Activated naive CD8-positive, alpha-beta T cell treated with anti-CD3 and anti-CD28 coated beads, Interleukin-2, amount 10 ng/mL, durations not matched to agents 7 days and 5 days (primary cell): ENCODE measurements around the gene RAPGEF2. TPM values are rescaled to one million over a fixed set of nuclear protein-coding genes. Genes with fewer than 3 reads are reported as not detected.

Experiments
- ATAC-seq: fragments of 150-1000 bp; cut with Tn5 transposase; one replicate; pipeline ENCODE4 v1.10.0; 2021; ENCODE audit warnings: low read depth, moderate library complexity
- POLR2A ChIA-PET: fragments of 350-600 bp; sonication (Branson Sonifier 250); formaldehyde crosslinking; loops from one replicate; lab custom pipeline; 2021; ENCODE audit warnings: antibody characterized with exemption; lab: Charles Lee
- DNase-seq: peaks from one replicate; pipeline ENCODE4 v3.0.0; 2021
- H3K27ac Mint-ChIP-seq: one replicate; pipeline ENCODE4 v1.8.0; 2022; ENCODE audit warnings: mild to moderate bottlenecking, mixed read lengths
- H3K27me3 Mint-ChIP-seq: one replicate; pipeline ENCODE4 v1.8.0; 2022; ENCODE audit warnings: mild to moderate bottlenecking, moderate library complexity, mixed read lengths
- H3K36me3 Mint-ChIP-seq: one replicate; pipeline ENCODE4 v1.8.0; 2021; ENCODE audit warnings: mild to moderate bottlenecking, mixed read lengths
- H3K4me1 Mint-ChIP-seq: one replicate; pipeline ENCODE4 v1.8.0; 2021; ENCODE audit warnings: mixed read lengths
- H3K4me3 Mint-ChIP-seq: one replicate; pipeline ENCODE4 v1.8.0; 2022; ENCODE audit warnings: mild to moderate bottlenecking, moderate library complexity, mixed read lengths
- H3K9me3 Mint-ChIP-seq: one replicate; pipeline ENCODE4 v1.8.0; 2021; ENCODE audit warnings: mixed read lengths
- total RNA-seq, 2 experiments: library from RNA; stranded (reverse); gene quantifications; one replicate each; pipeline ENCODE4 v1.2.3, GENCODE V29; 2021

Gene RAPGEF2
- total RNA-seq, 2 experiments from 2014 or later: 23.2 to 24.1 TPM

DNA sequence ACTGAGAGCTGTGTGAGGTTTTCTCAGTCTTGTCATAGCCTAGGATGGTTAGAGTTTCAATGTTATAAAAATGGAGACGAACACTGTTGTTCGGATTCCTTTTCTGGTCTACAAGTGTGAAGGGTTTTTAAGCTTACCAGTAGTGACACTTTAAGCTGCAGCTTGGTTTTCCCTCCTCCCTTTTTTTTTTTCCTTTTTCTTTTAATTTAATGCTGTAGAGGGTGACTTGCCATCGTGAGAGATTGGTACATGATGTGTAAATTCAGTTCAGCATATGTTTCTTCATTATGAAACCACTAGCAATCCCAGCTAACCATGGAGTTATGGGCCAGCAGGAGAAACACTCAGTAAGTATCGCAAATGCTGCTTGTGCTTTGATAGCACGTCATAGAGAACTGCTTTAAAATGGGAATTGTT lies 165.0 kb downstream of the RAPGEF2 start:
- Mint-ChIP-seq H3K27me3 (no peaks in the 10 kb centered on the region), H3K9me3 (no peaks in the 10 kb centered on the region), H3K4me1 (peaks cover 2% of the 10 kb centered on the region), H3K36me3 (peaks cover 2% of the 10 kb centered on the region), H3K4me3 (no peak overlapping the region), H3K27ac (no peak overlapping the region)
- POLR2A ChIA-PET: interaction anchor here (0.6 kb wide), 1 partner anchor 78 kb away, joined by 3 read pairs; no protein-coding TSS in a partner anchor
- ATAC-seq: no peak
- no peak for DNase-seq

DNA sequence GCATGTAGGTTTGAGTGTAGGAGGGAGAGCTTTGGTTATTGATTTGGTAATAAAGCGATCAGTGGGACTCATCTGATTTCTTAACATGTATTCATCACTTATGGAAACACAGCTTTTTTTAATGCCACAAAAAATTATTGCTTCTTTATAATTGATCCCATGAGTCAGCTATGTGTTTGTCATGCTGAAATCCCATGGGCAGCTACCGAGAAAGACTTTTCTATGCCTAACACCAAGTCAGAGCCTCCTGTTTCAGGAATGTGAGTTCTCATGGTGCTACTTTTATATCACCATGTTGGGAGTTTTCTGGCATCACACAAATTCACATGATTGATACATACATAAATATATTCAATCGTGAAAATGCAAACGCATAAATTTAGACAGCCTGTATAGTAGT lies 165.7 kb downstream of the RAPGEF2 start:
- Mint-ChIP-seq H3K36me3 (peaks cover 2% of the 10 kb centered on the region), H3K27ac (no peak overlapping the region), H3K27me3 (no peaks in the 10 kb centered on the region), H3K9me3 (no peaks in the 10 kb centered on the region), H3K4me1 (peaks cover 2% of the 10 kb centered on the region), H3K4me3 (no peak overlapping the region)
- POLR2A ChIA-PET: interaction anchor here (0.6 kb wide), 1 partner anchor 77 kb away, joined by 3 read pairs; no protein-coding TSS in a partner anchor
- DNase-seq: no peak
- no peak for ATAC-seq

DNA sequence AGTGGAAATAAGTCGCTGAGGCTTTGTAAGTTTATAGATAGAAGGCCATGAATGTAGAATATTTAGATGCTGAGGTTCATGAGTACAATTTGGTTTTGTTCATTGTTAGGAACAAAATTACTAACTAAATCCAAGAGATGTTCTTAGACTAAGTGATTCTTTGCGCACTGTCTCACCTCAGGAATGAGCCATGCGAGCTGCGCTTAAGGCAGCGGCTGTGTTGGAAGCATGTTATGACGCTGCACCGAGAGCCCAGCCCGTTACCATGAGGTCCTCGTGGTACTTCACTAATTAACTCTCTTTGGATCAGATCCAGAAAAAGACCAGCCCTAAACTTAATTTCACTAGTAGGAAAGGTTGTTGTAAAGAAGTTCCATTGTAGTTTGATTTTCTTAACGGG lies 166.2 kb downstream of the RAPGEF2 start:
- POLR2A ChIA-PET: no interaction called here
- H3K27me3 Mint-ChIP-seq: no peaks in the 10 kb centered on the region
- no peaks in the 10 kb centered on the region for H3K9me3 Mint-ChIP-seq
- H3K4me1 Mint-ChIP-seq: peaks cover 2% of the 10 kb centered on the region
- no peak overlapping the region for H3K4me3 Mint-ChIP-seq
- H3K36me3 Mint-ChIP-seq: peaks cover 2% of the 10 kb centered on the region
- DNase-seq: no peak
- no peak overlapping the region for H3K27ac Mint-ChIP-seq
- no peak for ATAC-seq

DNA sequence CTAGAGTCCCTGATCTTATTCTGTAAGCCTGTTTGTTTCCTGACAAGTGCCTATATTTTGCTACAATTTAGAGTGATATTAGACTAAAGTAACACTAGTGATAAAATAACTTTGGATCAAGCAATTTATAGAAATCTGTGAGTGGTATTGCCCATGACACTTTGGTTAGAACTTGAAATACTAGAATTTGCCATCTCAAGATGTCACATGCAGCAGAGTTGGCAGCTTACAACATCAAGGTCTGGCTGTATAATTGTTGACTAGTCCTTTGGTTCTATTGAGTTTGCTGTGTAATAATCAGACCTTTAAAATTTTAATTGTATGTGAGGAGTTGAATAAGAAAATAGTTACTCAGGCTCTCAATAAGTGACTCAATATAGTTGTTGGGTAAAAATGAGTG lies 167.1 kb downstream of the RAPGEF2 start:
- POLR2A ChIA-PET: no interaction called here
- no peak for ATAC-seq

DNA sequence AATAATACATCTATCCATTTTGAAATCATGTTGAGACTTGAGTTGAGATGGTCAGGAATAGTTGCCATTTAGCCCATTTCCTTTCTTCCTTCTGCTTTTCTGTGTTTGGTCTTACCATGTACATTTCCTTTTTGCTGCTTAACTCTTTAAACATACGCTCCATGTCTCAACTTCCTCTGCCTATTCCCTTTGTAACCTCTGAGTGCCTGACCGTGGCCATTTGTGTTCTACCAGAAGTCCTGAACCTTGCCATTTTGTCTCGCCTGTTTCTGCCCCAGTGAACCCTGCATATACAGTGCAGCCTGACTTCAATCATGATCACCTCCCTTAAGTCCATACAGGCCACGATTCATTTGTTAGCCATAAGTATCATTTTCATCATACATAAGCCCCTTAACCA lies 169.0 kb downstream of the RAPGEF2 start:
- Mint-ChIP-seq H3K27me3 (no peaks in the 10 kb centered on the region), H3K9me3 (no peaks in the 10 kb centered on the region), H3K4me3 (no peak overlapping the region), H3K27ac (no peak overlapping the region), H3K4me1 (peaks cover 2% of the 10 kb centered on the region), H3K36me3 (peaks cover 2% of the 10 kb centered on the region)
- no peak for ATAC-seq
- POLR2A ChIA-PET: no interaction called here
- DNase-seq: no peak

More for the DNA sequence above, 167.1 kb downstream of the RAPGEF2 start:
- Mint-ChIP-seq H3K27me3 (no peaks in the 10 kb centered on the region), H3K36me3 (peaks cover 4% of the 10 kb centered on the region), H3K27ac (no peak overlapping the region), H3K4me3 (no peak overlapping the region), H3K4me1 (peaks cover 2% of the 10 kb centered on the region), H3K9me3 (no peaks in the 10 kb centered on the region)
- no peak for DNase-seq

DNA sequence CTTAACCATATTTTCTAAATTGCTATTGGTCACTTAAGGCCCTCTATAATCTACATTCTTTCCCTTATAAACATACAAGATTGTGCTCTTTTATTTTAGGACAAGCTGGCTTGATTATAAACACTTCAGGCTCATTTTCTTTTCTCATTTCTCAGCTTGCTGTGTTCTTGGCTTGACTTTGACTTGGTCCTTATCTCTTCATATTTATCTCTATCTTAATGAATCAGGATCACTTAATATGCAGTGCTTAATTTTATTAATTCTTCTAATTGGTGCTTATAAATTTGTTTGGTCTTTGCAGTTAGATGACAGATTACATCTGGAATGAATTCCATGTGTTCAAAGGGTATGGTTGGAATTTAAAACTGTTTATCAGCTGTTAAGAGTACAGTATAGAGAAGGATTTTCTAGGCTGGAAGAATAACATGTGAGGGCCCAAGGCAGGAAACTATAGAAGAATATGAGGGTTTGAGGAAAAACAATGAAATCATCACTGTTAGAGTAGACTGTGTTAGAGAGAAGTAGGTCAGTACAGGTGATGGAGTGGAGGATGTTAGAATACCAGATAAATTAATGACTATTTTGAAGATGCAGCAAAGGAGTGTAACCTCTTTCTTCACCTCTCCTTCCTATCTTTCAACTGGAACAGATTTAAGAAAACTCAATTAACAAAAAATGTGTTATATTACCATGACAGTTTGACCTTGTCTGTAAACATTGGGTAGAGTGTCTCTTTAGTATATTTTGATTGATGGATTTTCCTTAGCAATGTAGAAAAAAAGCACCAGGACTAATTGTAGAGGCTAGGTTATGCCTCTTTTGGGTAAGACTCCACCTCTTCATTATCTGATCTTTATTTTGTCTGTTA lies 169.6 kb downstream of the RAPGEF2 start:
- POLR2A ChIA-PET: no interaction called here
- DNase-seq: no peak
- H3K9me3 Mint-ChIP-seq: no peaks in the 10 kb centered on the region
- H3K4me1 Mint-ChIP-seq: peaks cover 2% of the 10 kb centered on the region
- peaks cover 2% of the 10 kb centered on the region for H3K36me3 Mint-ChIP-seq
- H3K27me3 Mint-ChIP-seq: no peaks in the 10 kb centered on the region
- H3K4me3 Mint-ChIP-seq: no peak overlapping the region
- ATAC-seq: no peak
- no peak overlapping the region for H3K27ac Mint-ChIP-seq

DNA sequence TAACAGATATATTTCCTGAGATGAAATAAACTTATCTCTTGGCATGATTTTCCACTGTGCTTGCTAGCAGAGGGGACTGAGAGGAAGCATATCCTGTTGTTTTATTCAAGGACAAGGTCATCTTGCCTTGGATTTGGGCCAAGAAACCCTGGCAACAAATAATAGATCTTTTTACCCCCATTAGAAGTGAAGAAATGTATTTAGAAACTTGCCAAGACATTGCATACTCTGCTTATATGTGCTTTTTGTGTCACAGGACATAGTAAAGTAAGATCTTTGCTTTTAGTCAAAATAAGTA lies 170.2 kb downstream of the RAPGEF2 start:
- Mint-ChIP-seq H3K27ac (no peak overlapping the region), H3K9me3 (no peaks in the 10 kb centered on the region), H3K27me3 (no peaks in the 10 kb centered on the region), H3K4me1 (peaks cover 2% of the 10 kb centered on the region), H3K36me3 (peaks cover 2% of the 10 kb centered on the region), H3K4me3 (no peak overlapping the region)
- POLR2A ChIA-PET: no interaction called here
- ATAC-seq: no peak
- DNase-seq: no peak

DNA sequence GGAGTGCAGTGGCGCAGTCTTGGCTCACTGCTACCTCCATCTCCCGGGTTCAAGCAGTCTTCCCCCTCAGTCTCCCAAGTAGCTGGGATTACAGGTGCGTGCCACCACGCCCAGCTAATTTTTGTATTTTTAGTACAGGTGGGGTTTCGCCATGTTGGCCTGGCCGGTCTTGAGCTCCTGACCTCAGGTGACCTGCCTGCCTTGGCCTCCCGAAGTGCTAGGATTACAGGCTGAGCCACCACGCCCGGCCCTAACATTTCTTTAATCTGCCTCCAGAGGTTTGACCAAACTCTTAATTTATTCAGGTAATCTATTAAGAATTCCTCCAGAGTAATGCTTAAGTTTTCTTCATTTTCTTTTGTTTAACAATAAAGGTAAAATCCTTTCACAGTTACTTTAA lies 171.0 kb downstream of the RAPGEF2 start:
- H3K9me3 Mint-ChIP-seq: no peaks in the 10 kb centered on the region
- H3K27ac Mint-ChIP-seq: no peak overlapping the region
- POLR2A ChIA-PET: no interaction called here
- ATAC-seq: no peak
- no peak overlapping the region for H3K4me3 Mint-ChIP-seq
- H3K27me3 Mint-ChIP-seq: no peaks in the 10 kb centered on the region
- H3K36me3 Mint-ChIP-seq: peaks cover 2% of the 10 kb centered on the region
- peaks cover 2% of the 10 kb centered on the region for H3K4me1 Mint-ChIP-seq
- no peak for DNase-seq

DNA sequence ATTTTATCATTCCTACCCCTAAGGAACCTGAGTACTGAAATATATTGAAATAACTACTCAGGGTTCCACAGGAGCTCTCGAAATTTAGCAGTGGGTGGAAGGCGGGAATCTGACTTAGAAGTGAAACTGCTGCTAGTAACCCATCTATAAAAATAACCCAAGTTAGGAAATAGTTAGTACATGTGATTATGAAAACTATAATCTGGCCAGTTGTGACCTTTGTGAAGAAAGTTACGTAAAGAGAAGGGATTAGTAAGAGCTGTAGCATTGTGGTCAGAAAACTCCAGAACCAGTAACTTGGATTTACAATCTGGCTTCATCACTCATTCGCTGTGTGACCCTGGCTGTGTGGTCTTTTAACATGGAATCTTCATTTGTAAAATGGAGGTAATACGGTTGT lies 175.5 kb downstream of the RAPGEF2 start:
- POLR2A ChIA-PET: no interaction called here
- no peaks in the 10 kb centered on the region for H3K4me1 Mint-ChIP-seq
- ATAC-seq: no peak
- no peak overlapping the region for H3K4me3 Mint-ChIP-seq
- no peak overlapping the region for H3K27ac Mint-ChIP-seq
- DNase-seq: no peak
- no peaks in the 10 kb centered on the region for H3K9me3 Mint-ChIP-seq
- H3K36me3 Mint-ChIP-seq: peaks cover 2% of the 10 kb centered on the region
- H3K27me3 Mint-ChIP-seq: no peaks in the 10 kb centered on the region

DNA sequence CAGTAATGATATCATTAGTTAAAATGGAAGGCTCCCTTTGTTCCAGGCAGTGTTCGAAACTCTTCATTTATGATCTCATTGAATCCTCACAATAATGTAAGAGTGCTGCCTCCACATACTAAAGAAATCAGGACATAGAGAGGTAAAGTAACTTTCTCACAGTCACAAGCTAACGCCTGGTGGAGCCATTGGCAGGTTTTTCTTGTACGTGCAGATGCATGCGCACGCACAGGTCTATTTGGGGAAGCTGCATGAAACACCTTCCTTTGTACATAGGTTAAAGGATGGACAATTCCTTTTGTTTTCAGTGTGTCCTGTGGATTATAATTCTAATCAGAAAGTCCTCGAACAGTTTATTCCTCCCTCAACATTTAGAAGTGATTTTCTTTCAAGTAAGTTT lies 176.2 kb downstream of the RAPGEF2 start:
- POLR2A ChIA-PET: no interaction called here
- Mint-ChIP-seq H3K4me1 (no peaks in the 10 kb centered on the region), H3K4me3 (no peak overlapping the region), H3K27ac (no peak overlapping the region), H3K9me3 (no peaks in the 10 kb centered on the region), H3K36me3 (peaks cover 2% of the 10 kb centered on the region), H3K27me3 (no peaks in the 10 kb centered on the region)
- ATAC-seq (no peak), DNase-seq (no peak)

DNA sequence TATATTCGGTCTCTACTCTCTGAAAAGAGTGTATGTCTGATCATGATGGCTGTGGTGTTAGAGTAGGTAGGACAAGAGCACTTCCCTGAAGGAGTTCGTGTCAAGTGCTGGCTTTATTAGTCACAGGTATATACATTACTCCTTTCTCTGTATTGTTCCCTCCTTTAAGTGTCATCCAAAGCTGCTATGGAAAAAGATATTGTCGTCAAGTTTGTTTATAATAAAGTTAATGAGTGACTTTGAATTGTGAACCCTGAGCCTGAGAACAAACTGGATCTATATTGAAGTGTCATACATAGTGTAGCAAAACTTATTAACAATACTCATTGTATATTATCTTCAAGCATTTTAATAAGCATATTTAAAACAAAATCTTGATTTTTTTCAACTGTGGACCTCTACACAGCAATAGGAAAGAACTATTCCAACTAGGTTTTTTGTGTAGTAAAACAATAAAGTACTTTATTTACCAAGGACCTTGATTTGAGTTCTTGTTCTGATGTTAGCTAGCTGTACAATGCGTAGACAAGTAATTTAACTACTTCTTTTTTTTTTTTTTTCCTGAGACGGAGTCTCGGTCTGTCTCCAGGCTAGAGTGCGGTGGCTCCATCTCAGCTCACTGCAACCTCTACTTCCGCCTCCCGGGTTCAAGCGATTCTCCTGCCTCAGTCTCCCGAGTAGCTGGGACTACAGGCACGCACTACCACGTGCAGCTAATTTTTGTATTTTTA lies 177.7 kb downstream of the RAPGEF2 start:
- Mint-ChIP-seq H3K27me3 (no peaks in the 10 kb centered on the region), H3K4me3 (no peak overlapping the region), H3K9me3 (no peaks in the 10 kb centered on the region), H3K27ac (no peak overlapping the region), H3K36me3 (no peaks in the 10 kb centered on the region), H3K4me1 (no peaks in the 10 kb centered on the region)
- POLR2A ChIA-PET: no interaction called here
- DNase-seq (no peak), ATAC-seq (no peak)

DNA sequence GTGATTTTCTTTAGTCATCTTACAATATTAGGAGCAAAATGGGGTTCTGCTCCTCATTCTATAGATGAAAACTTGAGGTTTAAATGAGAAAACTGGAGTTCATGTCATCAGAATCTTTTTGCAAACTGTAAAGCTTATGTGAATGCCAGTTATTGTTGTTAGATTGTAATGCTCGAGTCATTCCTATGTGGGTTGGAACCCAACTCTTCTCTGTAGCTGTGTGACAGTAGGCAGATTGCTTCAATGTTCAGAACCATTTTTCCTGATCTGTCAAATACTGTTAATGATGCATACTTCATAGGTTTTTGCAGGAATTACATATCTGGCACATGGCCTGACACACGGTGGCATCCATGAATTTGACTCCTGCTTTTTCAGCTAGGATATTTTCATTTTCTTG lies 178.9 kb downstream of the RAPGEF2 start:
- H3K36me3 Mint-ChIP-seq: peaks cover 3% of the 10 kb centered on the region
- H3K27me3 Mint-ChIP-seq: no peaks in the 10 kb centered on the region
- no peak overlapping the region for H3K4me3 Mint-ChIP-seq
- H3K27ac Mint-ChIP-seq: no peak overlapping the region
- H3K4me1 Mint-ChIP-seq: no peaks in the 10 kb centered on the region
- DNase-seq (no peak), ATAC-seq (no peak)
- no peaks in the 10 kb centered on the region for H3K9me3 Mint-ChIP-seq
- POLR2A ChIA-PET: no interaction called here

DNA sequence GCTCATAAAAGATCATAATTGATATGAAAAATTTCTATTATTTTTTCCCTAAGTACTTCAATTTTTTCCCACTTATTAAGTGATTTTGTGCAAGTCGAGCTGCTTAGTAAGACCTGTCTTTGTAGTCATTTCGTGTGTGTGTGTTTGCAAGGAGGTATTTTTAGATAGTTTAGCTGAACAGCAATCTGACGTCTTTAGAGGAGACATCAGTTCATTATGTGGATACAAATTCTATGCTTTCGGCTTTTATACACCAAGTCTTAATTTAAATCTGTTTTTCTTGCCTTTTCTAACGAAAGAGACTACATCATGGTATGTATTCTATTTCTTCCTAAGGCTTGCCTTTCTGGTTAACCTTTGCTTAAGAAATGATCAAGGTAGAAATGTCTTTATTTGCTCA lies 179.4 kb downstream of the RAPGEF2 start:
- H3K4me3 Mint-ChIP-seq: no peak overlapping the region
- no peaks in the 10 kb centered on the region for H3K27me3 Mint-ChIP-seq
- no peaks in the 10 kb centered on the region for H3K4me1 Mint-ChIP-seq
- POLR2A ChIA-PET: no interaction called here
- H3K27ac Mint-ChIP-seq: no peak overlapping the region
- DNase-seq (no peak), ATAC-seq (no peak)
- H3K36me3 Mint-ChIP-seq: peaks cover 3% of the 10 kb centered on the region
- H3K9me3 Mint-ChIP-seq: no peaks in the 10 kb centered on the region

DNA sequence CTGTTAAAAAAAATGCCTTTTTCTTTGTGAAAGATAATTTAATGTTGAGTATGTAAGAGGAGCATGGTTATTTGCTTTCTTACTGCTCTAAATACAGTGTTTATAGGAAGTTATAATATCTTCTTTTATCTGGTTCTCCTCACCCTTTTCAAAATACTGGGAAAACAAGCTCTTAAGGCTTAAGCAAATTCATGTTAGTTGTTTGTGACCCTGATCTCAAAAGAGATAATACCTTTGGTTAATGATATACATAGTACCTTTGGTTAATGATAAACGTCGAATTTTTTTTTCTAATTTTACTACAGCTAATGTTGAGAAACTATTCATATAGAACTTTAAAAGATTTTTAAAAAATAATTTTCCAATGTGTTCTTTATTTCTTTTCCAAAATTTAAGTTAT lies 180.1 kb downstream of the RAPGEF2 start:
- H3K27me3 Mint-ChIP-seq: no peaks in the 10 kb centered on the region
- H3K4me1 Mint-ChIP-seq: no peaks in the 10 kb centered on the region
- peaks cover 3% of the 10 kb centered on the region for H3K36me3 Mint-ChIP-seq
- POLR2A ChIA-PET: no interaction called here
- no peaks in the 10 kb centered on the region for H3K9me3 Mint-ChIP-seq
- no peak for DNase-seq
- no peak for ATAC-seq
- no peak overlapping the region for H3K27ac Mint-ChIP-seq
- no peak overlapping the region for H3K4me3 Mint-ChIP-seq
